ENCODE data around the gene DHPS.
"Not testable (repeated sequence)": the region's sequence is repeated elsewhere in the genome, so short reads cannot be mapped to it uniquely, and the experiment has no call there.

GRCh38 chr19:12697425-12697824 is 15.7 kb upstream of the DHPS start:
- not testable (repeated sequence) for TF ChIP-seq EP300 (IDR thresholded peaks at IDR 0.05; ENCODE audit: low read depth); CTCF (IDR thresholded peaks at IDR 0.05); POLR2A (IDR thresholded peaks at IDR 0.05)

Data from transverse colon (tissue), 3 donors.